GM18519 (cell line): Measurements from ENCODE around the gene JAG1.

ENCODE experiments used
- ATAC-seq: cut with Tn5 transposase; IDR thresholded peaks from one replicate; pipeline ENCODE4 v1.9.1; 2021; ENCODE audit warnings: mild to moderate bottlenecking, moderate library complexity; ENCODE audit not compliant: unreplicated experiment, low FRiP score

The JAG1 gene

DNA sequence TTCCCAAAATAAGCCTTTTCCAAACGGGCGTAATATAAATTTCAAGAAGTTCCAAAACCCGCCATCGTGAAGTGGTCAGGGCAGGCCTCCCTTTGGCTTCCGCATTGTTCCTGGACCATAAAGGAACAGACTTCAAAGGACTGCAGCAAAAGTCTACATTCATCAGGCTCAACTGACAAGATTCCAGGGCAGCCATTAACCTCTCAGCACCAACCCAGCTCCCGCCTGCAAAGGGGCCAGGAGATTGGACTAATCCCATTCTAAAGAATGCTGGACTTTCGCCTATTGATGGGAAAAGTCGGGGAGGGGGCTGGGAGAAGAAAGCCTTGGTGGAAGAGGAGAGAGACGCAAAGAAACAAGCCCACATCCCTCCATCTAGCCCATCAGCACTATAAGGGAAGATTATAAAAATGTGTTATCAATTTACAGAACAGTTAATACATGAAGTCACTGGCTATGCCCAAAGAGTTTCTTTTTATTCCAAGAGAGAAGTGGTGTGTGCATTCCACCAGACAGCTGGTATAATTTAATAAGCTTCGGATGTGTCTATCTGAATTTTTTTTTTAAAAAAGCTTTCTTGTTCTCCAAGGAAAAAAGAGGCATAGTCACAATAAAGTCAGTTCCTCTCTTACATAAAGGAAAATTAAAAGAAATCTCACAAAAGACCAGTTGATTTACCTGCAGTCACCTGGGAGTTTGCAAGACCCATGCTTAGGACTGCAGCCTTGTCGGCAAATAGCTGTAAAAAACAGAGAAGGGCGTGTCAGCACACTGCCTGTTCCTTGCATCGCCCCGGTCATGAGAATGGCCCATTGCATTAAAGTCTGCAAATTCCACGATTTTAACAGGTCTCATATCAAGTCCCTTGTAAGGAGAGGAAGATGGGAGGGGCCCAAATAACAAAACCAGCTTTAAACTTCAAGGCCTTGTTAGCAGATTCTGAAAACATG, 17.8 kb downstream of the JAG1 start:
- no peak for ATAC-seq

DNA sequence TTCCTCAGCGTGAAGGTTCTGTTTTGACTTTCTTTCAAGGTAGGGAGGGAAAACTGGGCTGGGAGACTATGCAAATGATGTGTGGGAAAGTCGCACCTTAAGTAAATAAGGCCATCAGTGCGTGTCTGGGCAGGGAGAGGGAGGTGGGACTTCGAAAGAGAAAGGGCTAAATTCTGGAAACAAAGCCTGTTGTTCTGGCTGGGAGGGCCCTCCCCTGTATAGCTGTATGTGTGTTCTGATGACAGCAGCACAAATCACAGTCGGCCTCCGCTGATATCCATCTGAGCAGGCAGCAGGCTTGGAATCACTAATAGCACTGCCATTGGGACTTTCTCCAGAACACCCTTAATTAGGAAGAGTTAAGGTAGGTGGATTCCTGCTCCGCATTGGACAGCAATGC, 19.2 kb downstream of the JAG1 start:
- peak; percentile 51 for ATAC-seq

DNA sequence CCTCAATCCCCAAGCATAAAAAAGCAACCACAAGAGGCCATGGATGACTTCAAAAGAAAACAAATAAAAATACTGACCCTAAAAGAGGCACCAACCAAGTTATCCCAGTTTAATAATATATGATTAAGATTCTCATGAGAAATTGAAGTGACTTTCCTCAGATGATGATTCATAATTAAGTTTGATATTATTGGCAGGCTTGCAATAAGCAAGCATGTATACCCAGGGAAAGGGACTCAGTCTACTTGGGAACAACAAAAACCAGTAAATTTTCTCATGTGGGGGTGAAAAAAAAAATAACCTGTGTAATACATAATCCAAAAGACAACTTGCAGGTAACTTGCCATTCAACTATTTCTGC, 19.6 kb downstream of the JAG1 start:
- no peak for ATAC-seq

DNA sequence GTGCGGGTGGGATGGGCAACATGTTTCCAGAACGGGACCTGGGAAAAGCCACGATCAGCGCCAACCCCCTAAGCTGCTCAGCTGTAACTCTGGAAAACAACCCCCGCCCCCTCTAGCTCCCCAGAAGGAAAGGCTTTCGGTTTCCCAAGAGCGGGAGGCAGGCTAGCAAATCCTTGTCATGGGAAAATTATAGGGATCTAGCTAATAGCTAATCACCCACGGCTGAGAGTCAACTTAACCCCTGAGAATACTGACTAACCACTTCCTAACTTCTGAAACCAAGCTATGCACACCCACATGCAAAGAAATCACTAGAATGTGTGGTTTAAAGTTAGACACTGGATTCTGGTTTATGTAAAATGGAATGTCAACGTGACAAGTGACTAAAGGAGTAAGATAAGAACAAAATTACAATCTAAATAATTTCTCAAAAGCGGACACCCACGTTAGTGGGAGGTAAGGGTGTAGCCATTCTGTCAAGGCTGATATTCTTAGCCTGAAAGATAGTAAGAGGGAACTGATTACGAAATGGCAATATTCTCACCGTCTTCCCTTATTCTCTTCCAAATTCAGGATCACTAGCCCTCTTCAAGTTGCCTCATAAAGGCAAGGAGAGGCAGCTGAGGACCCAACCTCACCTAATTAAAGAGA, 20.1 kb downstream of the JAG1 start:
- peak; percentile 56 for ATAC-seq

DNA sequence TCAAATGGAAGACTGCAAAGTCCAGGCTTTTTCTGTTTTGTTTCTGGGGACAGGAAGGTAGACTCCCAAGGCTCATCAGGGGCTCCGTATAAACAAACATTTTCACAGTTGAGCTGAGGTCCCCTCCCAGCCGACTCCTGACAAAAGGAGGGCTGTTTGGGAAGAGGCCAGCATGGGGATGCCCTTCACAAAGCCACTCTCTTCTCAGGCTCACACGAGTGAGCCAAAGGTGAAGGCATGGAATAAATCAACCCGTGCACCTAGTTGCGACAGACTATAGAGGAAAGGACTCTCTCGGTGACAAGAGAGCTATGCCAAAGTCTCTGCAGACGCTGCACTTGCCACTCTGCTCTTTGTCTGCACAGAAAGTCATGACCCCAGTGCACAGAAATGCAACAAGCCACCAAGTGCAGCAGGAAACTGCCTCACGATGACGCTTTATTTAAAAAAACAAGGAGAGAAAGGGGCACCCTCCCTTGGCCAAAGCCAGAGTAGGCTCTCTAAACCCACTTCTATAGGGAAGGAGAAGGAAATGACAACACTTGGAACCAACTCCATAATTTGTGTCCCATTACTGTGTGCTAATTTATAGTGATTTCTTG, 21.0 kb downstream of the JAG1 start:
- ATAC-seq: no peak

DNA sequence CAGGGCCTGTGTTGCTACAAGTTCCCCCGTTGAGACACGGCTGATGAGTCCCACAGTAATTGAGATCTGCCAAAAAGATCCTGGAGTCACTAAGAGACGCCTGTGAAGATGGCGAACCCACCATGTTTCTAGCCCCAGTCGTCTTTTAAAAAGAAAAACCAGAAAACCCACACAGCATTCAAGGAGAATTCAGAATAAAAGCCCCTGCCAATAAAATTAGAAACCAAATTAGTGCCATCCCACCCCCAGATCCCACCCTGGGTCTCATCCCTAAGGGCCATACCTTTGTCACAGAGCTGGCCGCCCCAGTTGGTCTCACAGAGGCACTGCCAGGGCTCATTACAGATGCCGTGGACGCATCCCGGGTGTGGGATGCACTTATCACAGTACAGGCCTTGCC, 21.6 kb downstream of the JAG1 start:
- ATAC-seq: no peak

DNA sequence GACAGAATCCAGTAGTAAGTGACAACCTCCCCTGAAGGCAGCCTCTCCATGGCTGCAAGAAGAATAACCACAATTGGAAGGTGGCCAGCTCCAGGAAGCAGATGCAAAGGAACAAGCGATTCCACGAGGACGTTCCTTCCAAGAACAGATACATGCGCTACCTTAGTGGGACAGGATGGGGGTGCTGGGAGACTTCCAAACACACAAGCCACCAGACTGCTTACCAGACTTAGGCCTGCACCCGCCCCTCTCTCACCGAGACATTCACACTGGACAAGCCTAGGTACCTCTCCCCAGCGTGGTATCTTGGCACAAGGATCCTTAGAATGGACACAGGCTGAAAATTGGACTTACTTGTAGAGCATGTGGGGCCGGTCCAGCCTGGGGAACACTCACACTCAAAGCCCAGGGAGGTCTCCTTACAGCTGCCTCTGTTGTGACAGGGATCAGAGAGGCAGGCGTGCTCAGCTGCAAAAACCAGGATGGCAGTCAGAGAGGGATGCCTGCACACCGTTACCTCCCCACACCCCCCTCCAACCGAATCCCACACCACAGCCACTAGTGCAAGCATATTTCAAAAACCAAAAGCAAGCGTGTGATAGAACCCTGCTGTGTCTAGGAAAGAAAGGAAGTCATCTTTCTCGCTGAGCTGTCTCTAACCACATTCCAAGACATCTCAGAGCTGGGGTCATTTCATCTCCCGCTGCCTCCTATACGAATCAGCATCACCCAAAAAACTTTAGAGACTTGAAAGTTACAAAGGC, 22.4 kb downstream of the JAG1 start:
- ATAC-seq: no peak

DNA sequence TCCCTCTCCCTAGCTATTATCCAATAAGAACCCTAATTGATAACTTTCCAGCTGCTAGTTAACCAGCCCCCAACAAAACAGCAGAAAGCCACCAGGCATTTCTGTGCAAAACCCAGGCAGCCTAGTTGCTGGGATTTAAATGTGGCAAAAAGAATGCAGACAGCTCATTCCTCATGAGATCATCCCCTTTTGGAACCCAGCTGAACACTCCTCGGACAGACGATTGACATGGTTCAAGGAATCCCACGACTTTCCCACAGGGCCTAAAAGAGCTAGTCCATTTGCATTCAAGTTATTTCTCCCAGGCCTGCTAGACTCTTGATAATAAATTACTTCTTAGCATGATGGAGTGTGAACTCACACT, 24.0 kb downstream of the JAG1 start:
- no peak for ATAC-seq

DNA sequence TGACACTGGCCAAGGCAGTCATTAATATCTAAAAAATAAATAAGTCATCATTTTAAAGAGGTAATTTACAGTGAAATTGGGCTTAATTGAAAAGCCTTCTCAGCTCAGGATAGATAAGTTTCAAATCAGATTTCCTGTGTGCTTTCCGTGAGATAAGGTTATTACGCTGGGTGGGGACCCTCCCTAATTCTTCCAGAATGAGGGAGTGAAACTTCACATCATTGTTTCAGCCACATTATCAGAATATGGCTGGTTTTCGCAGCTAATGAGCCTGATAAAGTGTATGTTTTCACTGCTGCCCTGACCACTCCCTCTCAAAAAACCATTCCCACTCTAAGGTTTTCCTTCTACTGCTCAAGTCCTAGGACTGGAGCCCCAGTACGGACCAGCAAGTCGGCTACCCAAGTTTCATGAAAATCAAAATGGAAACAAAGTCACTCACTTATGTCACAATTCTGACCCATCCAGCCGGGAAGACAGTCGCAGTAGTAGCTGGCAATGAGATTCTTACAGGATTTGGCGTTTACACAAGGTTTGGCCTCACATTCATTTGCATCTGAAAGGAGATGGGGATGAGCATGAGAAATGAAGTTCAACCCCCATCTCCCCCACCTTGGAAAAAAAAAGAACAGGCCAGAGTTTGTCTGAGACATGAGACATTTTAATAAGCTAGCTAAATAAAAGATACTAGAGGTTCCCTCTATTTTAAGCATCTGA, 24.6 kb downstream of the JAG1 start:
- ATAC-seq: no peak

DNA sequence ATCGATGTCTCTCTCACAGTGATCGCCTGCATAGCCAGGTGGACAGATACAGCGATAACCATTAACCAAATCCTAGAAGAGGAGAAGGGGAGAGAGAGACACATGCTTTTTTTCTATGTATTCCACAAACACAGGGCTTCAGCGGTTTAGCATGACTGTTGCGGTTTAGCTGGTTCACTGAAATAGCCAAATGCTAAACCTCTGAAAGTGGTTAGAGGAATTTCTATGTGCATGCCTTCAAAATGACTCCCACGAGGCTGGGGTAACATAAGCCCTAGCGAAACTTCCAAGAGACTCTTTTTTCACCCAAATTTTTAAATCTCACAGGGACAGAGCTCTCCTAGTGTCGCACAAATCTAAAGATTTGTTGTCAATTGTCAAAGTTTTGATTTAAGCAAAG, 25.1 kb downstream of the JAG1 start:
- no peak for ATAC-seq

DNA sequence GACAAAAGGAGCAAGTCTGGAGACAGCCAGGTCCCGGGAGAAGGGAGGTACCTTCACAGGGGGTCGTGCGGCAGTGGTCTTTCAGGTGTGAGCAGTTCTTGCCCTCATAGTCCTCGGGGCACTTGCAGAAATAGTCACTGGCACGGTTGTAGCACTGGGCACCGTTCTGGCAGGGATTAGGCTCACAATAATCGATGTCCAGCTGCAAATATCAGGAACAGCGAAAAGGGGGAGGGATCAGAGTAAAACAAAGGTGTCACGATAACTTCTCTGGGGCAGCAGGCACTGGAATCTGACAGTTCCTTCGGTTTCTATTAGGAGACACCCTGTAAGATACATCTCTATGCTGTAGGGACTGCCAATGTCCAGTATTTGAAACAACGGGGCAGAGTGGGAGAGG, 25.9 kb downstream of the JAG1 start:
- ATAC-seq: no peak

DNA sequence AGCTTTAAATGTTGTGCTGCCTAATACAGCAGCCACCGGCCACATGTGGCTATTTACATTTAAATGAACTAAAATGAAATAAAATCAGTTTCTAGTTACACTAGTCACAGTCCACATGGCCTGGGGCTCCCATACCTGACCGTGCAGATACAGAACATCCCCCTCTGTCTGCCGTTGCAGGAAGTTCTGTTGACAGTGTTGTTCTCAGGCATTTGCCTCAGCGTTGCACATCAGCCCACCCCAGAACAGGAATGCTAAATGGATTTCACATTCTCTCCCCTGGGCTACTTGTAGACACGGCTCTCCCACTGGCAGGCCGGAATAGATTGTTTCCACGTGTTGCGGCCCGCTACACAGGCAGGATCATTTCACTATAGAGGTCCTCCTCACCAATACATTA, 26.3 kb downstream of the JAG1 start:
- ATAC-seq: no peak

DNA sequence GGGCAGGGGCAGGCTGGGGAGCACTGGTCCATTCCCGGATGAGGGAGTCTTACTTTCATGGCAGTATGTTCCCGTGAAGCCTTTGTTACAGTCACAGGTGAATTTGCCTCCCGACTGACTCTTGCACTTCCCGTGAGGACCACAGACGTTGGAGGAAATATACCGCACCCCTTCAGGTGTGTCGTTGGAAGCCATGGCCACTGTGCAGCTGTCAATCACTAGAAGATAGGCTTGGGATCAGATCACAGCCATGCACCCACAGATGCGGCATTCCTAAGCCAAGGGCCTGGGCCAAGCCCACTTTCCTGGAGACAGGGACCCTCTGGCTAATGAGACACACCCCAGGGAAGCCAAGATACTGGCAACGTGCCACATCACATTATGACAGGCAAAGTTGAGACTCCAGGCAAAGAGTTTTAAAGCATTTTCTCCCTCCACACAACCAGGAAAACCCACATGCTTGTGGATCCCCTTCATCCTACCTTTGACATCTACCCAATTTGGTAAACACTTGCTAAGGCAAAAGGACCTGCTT, 26.8 kb downstream of the JAG1 start:
- ATAC-seq: no peak

DNA sequence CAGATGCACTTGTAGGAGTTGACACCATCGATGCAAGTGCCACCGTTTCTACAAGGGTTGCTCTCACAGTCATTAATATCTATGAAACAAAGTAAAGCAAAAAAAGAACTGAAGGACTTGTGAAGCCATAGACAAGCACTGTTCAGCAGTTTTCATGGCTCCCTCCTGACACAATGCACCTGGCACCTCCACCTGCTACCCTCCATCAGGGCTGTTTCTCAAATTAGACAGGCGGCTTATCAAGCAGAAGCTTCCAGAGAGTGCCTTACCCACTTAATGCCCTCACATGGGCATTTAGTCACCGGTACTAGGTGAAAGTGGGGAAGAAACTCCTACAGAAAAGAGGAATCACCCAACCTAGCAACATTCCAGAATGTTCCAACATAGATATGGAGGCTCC, 27.8 kb downstream of the JAG1 start:
- ATAC-seq: no peak

DNA sequence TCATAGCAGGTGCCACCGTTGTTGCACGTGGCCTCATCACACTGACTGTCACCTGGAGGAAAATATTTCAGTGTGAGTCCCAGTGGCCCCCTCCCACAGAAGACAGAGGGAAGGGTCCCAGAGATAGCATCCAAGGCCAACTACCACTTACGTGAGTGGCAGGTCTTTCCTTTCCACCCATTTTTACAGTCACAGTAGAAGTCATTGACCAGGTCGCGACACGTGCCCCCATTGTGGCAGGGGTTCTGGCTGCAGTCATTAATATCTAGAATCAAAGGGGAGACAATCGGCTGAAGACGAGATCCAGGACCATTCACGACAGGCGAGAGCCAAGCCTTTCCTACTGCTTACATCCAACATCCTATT, 28.6 kb downstream of the JAG1 start:
- ATAC-seq: no peak

DNA sequence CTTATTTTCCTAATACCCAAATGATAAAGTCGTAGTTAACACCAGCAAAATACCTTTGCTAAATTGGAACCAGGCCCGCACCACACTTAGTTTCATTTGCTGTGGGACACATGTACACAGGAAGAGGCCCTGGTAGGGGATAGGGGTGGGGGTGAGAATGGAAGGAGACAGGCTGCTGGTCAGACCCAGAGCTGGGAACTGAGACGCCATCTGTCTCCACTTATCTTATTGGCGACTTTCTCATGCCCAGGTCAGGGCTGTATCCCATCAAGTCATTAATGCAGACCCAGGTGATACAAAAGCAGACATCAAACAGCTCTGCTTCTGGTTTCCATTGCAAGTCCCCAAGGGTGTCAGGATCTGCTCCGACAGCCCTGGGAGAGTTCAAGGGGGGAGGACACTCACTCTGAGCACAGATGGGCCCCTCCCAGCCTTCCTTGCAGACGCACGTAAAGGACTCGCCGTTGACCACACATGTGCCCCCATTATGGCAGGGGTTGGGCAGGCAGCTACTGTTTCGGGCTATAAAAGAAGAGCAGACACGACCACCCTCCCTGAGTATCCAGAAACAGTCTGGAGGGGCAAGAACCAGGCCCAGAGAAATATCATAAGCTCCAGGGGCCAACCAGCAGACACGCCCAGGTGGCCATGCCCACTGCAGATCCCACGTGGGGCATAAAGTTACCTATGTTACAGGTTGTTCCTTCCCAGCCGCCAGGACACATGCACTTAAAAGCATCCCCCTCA, 29.2 kb downstream of the JAG1 start:
- no peak for ATAC-seq

DNA sequence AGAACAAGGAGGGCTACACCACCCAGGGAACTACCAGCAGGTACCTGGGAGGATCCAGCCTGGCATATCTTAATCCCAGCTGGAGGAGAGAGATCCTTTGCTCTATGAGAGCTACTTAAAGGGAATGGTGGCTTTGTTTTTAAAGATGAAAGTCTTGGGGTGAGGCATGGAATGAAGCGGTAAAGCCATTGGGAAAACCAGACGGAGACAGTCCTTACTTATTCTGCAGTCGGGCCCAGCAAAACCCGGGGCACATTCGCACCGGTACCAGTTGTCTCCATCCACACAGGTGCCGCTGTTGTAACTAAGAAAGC, 30.3 kb downstream of the JAG1 start:
- ATAC-seq: no peak

DNA sequence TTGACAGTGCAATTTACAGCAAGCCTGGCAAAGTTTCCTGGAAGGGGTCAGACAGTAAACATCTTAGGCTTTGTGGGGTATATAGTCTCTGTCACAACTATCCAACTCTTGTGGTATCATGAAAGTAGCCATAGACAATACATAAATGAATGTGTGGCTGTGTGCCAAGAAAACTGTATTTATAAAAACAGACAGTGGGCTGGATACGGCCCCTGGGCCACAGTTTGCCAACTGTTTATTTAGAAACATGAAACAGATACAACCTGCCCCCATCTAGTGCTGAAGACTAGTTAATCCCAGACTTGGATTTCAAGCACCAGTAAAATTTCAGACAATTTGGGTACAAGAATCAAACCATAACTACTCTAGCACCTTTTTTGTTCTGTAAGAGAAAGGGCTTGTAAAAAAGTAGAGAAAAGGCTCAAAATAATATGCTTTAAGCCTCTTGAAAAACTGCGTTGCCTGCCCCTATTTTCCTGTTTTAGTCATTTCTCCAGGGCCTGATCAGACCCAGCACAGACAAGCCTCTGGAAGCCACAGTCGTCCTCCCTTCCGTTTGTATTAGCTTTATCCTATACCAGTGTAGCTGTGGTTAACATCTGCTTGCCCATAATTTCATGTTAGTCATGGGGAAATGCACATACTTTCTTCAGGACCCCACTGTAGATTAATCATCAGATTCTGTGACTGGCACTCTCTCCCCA, 30.8 kb downstream of the JAG1 start:
- no peak for ATAC-seq

DNA sequence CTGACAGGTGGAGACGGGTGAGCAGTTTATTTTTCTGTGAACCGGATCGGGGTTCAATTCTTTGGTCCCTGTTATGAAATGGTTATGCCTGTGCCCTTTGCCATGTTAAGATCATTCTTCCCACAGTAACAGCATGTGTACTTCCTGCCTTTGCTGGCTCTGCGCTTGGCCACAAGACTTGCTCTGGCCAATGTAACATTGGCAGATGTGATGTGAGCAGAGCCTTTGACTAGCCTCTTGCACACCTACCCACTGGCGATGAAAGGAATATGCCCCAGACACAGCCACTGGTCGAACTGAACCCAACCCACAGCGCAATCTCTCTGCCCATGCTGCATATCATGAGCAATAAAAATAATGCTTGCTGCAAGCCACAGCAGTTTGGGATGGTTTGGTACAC, 31.9 kb downstream of the JAG1 start:
- no peak for ATAC-seq
